HepG2 (cell line): Measurements from ENCODE around the gene C16orf54. TPM values are rescaled to one million over a fixed set of nuclear protein-coding genes. Genes with fewer than 3 reads are reported as not detected.
A peak's percentile ranks its signal among the peaks of the same experiment; 100 is the strongest.

Experiments
- CHD2 ChIP-seq: IDR thresholded peaks from 2 replicates; pipeline ENCODE4 v1.6.1; 2011; ENCODE audit warnings: low read depth, low read length, improper control_type of control experiment
- CHD4 ChIP-seq: fragments of 200-600 bp; sonication (generic); IDR thresholded peaks from 2 replicates; pipeline ENCODE4 v1.7.0; 2017; ENCODE audit warnings: mild to moderate bottlenecking, low read length, borderline replicate concordance
- DRAP1 ChIP-seq: IDR thresholded peaks from 2 replicates; pipeline ENCODE4 v1.6.1; 2016; ENCODE audit warnings: missing genetic modification reagents, missing compliant biosample characterization
- E2F5 ChIP-seq: sonication (generic); formaldehyde crosslinking; conservative IDR thresholded peaks from 2 replicates; pipeline ENCODE4 v1.4.0; 2020; ENCODE audit warnings: missing genetic modification reagents
- FOXP4 ChIP-seq: sonication (generic); formaldehyde crosslinking; IDR thresholded peaks from 2 replicates; pipeline ENCODE4 v1.4.0; 2020; ENCODE audit warnings: missing genetic modification reagents
- GFI1 ChIP-seq: sonication (generic); formaldehyde crosslinking; IDR thresholded peaks from 2 replicates; pipeline ENCODE4 v1.5.0; 2020; ENCODE audit warnings: missing genetic modification reagents, mild to moderate bottlenecking, borderline replicate concordance
- GMEB1 ChIP-seq: sonication (generic); formaldehyde crosslinking; IDR thresholded peaks from 2 replicates; pipeline ENCODE4 v1.5.1; 2020; ENCODE audit warnings: missing genetic modification reagents, mild to moderate bottlenecking, borderline replicate concordance
- GZF1 ChIP-seq: sonication (generic); formaldehyde crosslinking; IDR thresholded peaks from 2 replicates; pipeline ENCODE4 v1.5.1; 2020; ENCODE audit warnings: mild to moderate bottlenecking, missing genetic modification reagents
- HOXD1 ChIP-seq: sonication (generic); formaldehyde crosslinking; IDR thresholded peaks from 2 replicates; pipeline ENCODE4 v1.5.0; 2020; ENCODE audit warnings: missing genetic modification reagents
- IRX3 ChIP-seq: sonication (generic); formaldehyde crosslinking; IDR thresholded peaks from 2 replicates; pipeline ENCODE4 v1.8.1; 2023; ENCODE audit warnings: mild to moderate bottlenecking, low read depth, missing genetic modification reagents, borderline replicate concordance
- KMT2A ChIP-seq: sonication (generic); formaldehyde crosslinking; IDR thresholded peaks from 2 replicates; pipeline ENCODE4 v1.4.0; 2020; ENCODE audit warnings: missing genetic modification reagents
- MBNL3 ChIP-seq: fragments of 250-450 bp; sonication (Bioruptor Pico); conservative IDR thresholded peaks from 2 replicates; pipeline ENCODE4 v1.8.0; 2022; ENCODE audit warnings: mild to moderate bottlenecking, inconsistent platforms
- MXD4 ChIP-seq: IDR thresholded peaks from 2 replicates; pipeline ENCODE4 v1.6.1; 2016; ENCODE audit warnings: mild to moderate bottlenecking, missing biosample characterization, missing genetic modification reagents
- POLR2AphosphoS2 ChIP-seq: IDR thresholded peaks from 2 replicates; pipeline ENCODE4 v1.6.1; 2011; ENCODE audit warnings: low read depth, low read length, improper control_type of control experiment
- RXRB ChIP-seq: IDR thresholded peaks from 2 replicates; pipeline ENCODE4 v1.6.1; 2016; ENCODE audit warnings: borderline replicate concordance, missing genetic modification reagents, missing compliant biosample characterization
- ZBTB44 ChIP-seq: sonication (generic); formaldehyde crosslinking; IDR thresholded peaks from 2 replicates; pipeline ENCODE4 v1.4.0; 2020; ENCODE audit warnings: missing genetic modification reagents
- ZEB1 ChIP-seq: IDR thresholded peaks from 2 replicates; pipeline ENCODE4 v1.6.1; 2012; ENCODE audit warnings: mild to moderate bottlenecking, low read depth, inconsistent platforms; ENCODE audit not compliant: insufficient replicate concordance
- ZIK1 ChIP-seq: sonication (generic); formaldehyde crosslinking; IDR thresholded peaks from 2 replicates; pipeline ENCODE4 v1.5.0; 2020; ENCODE audit warnings: mild to moderate bottlenecking, low read depth, missing genetic modification reagents, borderline replicate concordance
- ZNF180 ChIP-seq: sonication (generic); formaldehyde crosslinking; IDR thresholded peaks from 2 replicates; pipeline ENCODE4 v1.4.0; 2020; ENCODE audit warnings: low read depth, missing genetic modification reagents, borderline replicate concordance
- ZNF30 ChIP-seq: sonication (generic); formaldehyde crosslinking; IDR thresholded peaks from 2 replicates; pipeline ENCODE4 v1.5.0; 2020; ENCODE audit warnings: mild to moderate bottlenecking, missing genetic modification reagents
- ZNF501 ChIP-seq: sonication (generic); formaldehyde crosslinking; IDR thresholded peaks from 2 replicates; pipeline ENCODE4 v1.5.1; 2020; ENCODE audit warnings: mild to moderate bottlenecking, moderate library complexity, missing genetic modification reagents
- ZNF546 ChIP-seq: sonication (generic); formaldehyde crosslinking; conservative IDR thresholded peaks from 2 replicates; pipeline ENCODE4 v1.8.1; 2023; ENCODE audit warnings: mild to moderate bottlenecking, missing genetic modification reagents
- ZNF878 ChIP-seq: sonication (generic); formaldehyde crosslinking; IDR thresholded peaks from 2 replicates; pipeline ENCODE4 v1.8.1; 2023; ENCODE audit warnings: mild to moderate bottlenecking, missing genetic modification reagents, moderate library complexity
- polyA plus RNA-seq, 8 experiments: library from polyadenylated mRNA; depleted of rRNA in 3 of 8; stranded (reverse) in 7 of 8; unstranded in 1 of 8; fragments of >200 nt; fragmentation: Illumina TruSeq in 4 of 8; extraction: Trizol in 4 of 8; gene quantifications; 2 replicates each; pipeline versions ENCODE4 v1.2.1 to v1.2.3, GENCODE V29; 2011 to 2016; ENCODE audit warnings: low read depth in 4 of 8, missing spikeins in 1 of 8, mixed read lengths in 1 of 8; ENCODE audit not compliant: insufficient read depth in 1 of 8
- total RNA-seq, 5 experiments: library from RNA; depleted of rRNA; stranded (reverse); fragments of >200 nt; fragmentation: Illumina TruSeq; extraction: Trizol; gene quantifications; 2 replicates each; pipeline ENCODE4 v1.2.3, GENCODE V29; 2016; ENCODE audit warnings: low read depth in 1 of 5

C16orf54 gene
- total and polyA plus RNA-seq, 2 of the 13 experiments (the other 11 are each of a cell fraction or from before 2014, with no cell fraction given), result not detected

GRCh38 chr16:29710227-29711219, 35.3 kb downstream of the C16orf54 start (continued):
- TF ChIP-seq ZIK1 (CRISPR knock-in tag) (no peak), CHD4 (no peak), RXRB (0 out of 2 replicates have a peak, but pooled peaks have one; percentile 19), FOXP4 (CRISPR knock-in tag) (no peak), ZNF30 (no peak), GFI1 (CRISPR knock-in tag) (peak; percentile 74), POLR2AphosphoS2 (no peak), MXD4 (CRISPR knock-in tag) (no peak; the same call in 1 of the 2 replicates), HOXD1 (CRISPR knock-in tag) (no peak), DRAP1 (CRISPR knock-in tag) (no peak), ZNF501 (CRISPR knock-in tag) (no peak), KMT2A (CRISPR knock-in tag) (no peak), MBNL3 (CRISPR knock-in tag) (no peak), ZNF180 (CRISPR knock-in tag) (no peak), E2F5 (no peak), ZNF878 (CRISPR knock-in tag) (no peak), GZF1 (CRISPR knock-in tag) (no peak), IRX3 (CRISPR knock-in tag) (no peak), CHD2 (no peak), ZBTB44 (CRISPR knock-in tag) (no peak), ZNF546 (CRISPR knock-in tag) (no peak), GMEB1 (CRISPR knock-in tag) (no peak), ZEB1 (no peak)
